IPS-NIHi7 (cell line): ENCODE measurements around the gene VPS18.
"Not testable (repeated sequence)": the region's sequence is repeated elsewhere in the genome, so short reads cannot be mapped to it uniquely, and the experiment has no call there.

ENCODE experiments used
- DNase-seq: peaks from one replicate; pipeline ENCODE4 v3.0.0; 2012; ENCODE audit warnings: mixed read lengths; ENCODE audit errors: extremely low spot score

VPS18 gene, protein sequence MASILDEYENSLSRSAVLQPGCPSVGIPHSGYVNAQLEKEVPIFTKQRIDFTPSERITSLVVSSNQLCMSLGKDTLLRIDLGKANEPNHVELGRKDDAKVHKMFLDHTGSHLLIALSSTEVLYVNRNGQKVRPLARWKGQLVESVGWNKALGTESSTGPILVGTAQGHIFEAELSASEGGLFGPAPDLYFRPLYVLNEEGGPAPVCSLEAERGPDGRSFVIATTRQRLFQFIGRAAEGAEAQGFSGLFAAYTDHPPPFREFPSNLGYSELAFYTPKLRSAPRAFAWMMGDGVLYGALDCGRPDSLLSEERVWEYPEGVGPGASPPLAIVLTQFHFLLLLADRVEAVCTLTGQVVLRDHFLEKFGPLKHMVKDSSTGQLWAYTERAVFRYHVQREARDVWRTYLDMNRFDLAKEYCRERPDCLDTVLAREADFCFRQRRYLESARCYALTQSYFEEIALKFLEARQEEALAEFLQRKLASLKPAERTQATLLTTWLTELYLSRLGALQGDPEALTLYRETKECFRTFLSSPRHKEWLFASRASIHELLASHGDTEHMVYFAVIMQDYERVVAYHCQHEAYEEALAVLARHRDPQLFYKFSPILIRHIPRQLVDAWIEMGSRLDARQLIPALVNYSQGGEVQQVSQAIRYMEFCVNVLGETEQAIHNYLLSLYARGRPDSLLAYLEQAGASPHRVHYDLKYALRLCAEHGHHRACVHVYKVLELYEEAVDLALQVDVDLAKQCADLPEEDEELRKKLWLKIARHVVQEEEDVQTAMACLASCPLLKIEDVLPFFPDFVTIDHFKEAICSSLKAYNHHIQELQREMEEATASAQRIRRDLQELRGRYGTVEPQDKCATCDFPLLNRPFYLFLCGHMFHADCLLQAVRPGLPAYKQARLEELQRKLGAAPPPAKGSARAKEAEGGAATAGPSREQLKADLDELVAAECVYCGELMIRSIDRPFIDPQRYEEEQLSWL

GRCh38 chr15:40893733-40894680 is at the start of gene VPS18:
Gene VPS18 (plus strand): TSS chr15:40894450. CDS start chr15:40894769, 319 bp downstream.
- peak; percentile 95 for DNase-seq

DNA sequence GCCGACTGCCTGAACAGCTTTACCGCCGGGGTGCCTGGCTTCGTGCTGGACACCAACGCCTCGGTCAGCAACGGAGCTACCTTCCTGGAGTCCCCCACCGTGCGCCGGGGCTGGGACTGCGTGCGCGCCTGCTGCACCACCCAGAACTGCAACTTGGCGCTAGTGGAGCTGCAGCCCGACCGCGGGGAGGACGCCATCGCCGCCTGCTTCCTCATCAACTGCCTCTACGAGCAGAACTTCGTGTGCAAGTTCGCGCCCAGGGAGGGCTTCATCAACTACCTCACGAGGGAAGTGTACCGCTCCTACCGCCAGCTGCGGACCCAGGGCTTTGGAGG is 49.6 kb upstream of the VPS18 start:
- no peak for DNase-seq

DNA sequence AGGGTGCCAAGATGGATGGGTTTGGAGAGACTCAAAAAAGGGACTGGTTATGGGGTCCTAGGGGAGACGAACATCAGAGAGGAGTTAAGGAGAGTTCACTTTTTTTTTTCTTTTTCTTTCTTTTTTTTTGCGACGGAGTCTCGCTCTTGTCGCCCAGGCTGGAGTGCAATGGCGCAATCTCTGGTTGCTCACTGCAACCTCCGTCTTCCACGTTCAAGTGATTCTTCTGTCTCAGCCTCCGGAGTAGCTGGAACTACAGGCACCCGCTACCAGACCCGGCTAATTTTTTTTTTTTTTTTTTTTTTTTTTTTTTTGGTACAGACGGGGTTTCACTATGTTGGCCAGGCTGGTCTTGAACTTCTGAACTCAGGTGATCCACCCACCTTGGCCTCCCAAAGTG is 49.2 kb upstream of the VPS18 start:
- DNase-seq, result no peak

- peak; percentile 59 for DNase-seq
Observed at GRCh38 chr15:40845511-40846284, 48.6 kb upstream of the VPS18 start.

GRCh38 chr15:40846841-40847222 is 47.4 kb upstream of the VPS18 start:
- no peak for DNase-seq

DNA sequence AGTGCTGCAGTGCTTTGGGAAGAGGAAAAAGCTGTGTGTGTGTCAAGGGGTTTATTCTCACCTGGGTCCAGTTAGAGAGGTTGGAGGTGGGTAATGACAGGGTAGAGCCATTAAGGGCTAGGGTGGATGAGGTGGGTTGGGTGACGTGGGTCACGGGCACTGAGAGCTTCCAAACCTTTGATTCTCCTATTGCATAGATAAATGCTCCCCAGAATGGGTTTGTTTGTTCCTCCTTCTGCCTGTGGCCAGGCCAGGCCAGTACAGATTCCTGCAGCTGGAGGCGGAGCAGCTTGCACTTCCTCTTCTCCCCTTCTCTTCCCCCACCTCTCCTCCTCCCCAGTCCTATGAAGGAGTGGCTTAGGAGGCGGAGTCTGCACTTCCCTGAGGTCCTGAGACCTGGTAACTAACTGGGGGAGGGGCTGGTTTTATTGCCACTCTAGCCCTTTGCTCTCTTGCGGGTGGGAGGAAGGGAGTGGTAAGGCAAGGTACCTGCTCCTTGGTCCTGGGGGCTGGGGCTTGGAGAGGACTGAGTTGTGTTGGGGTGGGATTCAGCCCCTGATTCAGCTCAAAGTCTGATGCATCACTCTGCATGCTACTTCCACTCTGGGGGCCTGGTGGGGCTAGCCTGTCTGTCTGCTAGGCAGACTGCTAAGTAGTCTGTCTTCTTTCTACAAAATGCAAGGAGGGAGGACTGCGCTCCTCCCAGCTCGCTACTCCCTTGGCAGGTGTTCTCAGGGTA is 46.9 kb upstream of the VPS18 start:
- peak; percentile 69 for DNase-seq

- no peak for DNase-seq
Observed at GRCh38 chr15:40850576-40851112, 43.6 kb upstream of the VPS18 start.

DNA sequence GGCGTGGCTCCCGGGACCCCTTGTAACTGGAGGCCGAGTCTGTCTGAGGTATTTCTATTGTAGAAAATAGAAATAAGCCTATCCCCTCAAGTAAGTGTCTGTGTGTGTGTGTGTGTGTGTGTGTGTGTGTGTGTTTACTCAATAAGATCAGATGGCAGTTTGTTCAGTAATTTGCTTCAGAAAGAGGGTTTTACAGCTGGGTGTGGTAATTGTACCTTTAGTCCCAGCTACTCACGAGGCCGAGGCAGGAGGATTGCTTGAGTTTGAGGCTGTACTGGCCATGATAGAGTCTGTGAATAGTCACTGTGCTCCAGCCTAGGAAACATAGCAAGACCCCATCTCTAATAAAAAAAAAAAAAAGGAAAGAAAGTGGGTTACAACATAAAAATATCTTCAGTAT is 41.7 kb upstream of the VPS18 start:
- no peak for DNase-seq

DNA sequence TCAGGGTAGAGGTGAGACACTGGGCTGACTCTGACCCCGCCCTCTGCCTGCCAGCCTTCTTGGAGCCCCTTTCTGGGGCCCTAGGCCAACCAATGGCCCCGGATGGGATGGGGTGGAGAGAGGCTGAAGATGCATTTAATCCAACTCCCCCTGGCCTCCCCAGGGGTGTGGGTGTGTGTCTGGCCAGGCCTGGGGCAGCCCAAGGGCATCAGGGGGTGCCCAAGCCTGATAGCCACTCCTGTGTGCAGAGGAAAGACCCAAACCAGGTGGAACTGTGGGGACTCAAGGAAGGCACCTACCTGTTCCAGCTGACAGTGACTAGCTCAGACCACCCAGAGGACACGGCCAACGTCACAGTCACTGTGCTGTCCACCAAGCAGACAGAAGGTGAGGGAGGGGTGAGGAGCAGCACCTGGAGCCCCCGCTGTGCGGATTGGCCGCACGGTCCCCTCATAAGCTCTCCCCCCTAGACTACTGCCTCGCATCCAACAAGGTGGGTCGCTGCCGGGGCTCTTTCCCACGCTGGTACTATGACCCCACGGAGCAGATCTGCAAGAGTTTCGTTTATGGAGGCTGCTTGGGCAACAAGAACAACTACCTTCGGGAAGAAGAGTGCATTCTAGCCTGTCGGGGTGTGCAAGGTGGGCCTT is 40.9 kb upstream of the VPS18 start:
- no peak for DNase-seq

GRCh38 chr15:40854161-40854560 is 40.1 kb upstream of the VPS18 start:
- no peak for DNase-seq

GRCh38 chr15:40855706-40856234 is 38.5 kb upstream of the VPS18 start:
- no peak for DNase-seq

GRCh38 chr15:40856746-40857145 is 37.5 kb upstream of the VPS18 start:
- DNase-seq, result no peak

DNA sequence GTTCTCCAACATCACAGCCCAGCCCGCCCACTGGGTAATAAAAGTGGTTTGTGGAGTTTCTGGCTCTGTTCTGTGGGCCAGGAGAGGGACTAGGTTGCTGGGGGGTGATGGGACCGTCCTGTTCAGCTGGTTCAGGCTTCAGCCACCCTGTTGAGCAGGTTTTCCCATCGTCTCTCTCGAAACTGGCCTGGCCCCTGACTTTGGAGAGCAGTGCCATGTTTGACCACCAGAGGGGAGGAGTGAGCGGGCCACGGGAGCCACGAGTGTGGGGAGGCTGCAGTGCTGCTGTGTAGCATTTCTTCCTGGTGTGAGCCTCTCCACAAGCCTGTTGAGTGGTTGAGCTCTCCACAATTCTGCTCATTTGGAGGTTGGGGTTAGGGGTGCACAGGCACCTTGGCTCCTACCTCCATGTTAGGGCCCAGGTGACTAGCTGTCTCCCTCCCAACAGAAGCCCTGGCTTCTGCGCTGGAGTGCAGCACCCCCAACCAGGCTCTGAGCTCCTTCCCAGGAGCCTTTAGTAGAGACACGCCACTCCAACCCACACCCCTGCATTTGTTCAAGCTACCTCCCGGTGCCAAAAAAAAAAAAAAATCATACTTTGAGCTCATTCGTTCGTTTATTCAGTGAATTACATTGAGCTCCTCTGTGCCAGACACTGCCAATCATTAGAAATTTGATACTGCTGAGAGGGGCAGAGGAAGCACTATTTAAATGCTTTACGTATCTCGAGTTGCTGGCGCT is 36.5 kb upstream of the VPS18 start:
- peak; percentile 92 for DNase-seq

- DNase-seq, result no peak
Observed at GRCh38 chr15:40858706-40859105, 35.5 kb upstream of the VPS18 start.

GRCh38 chr15:40859206-40859851 is 34.9 kb upstream of the VPS18 start:
- peak; percentile 93 for DNase-seq

DNA sequence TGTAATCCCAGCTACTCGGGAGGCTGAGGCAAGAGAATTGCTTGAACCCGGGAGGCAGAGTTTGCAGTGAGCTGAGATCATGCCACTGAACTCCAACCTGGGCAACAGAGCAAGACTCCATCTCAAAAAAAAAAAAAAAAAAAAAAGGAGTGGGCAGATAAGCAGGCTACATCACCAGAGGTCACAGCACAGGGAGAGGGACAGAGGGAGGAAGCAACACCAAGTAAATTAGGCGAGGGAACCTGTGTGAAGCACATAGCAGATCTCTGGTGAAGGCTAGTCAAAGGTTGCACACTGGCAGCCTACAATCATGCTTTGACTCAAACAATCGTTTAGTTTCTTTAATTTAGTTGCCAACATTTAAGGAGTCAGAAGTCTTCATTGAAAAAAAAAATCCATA is 33.1 kb upstream of the VPS18 start:
- not testable (repeated sequence) for DNase-seq

DNA sequence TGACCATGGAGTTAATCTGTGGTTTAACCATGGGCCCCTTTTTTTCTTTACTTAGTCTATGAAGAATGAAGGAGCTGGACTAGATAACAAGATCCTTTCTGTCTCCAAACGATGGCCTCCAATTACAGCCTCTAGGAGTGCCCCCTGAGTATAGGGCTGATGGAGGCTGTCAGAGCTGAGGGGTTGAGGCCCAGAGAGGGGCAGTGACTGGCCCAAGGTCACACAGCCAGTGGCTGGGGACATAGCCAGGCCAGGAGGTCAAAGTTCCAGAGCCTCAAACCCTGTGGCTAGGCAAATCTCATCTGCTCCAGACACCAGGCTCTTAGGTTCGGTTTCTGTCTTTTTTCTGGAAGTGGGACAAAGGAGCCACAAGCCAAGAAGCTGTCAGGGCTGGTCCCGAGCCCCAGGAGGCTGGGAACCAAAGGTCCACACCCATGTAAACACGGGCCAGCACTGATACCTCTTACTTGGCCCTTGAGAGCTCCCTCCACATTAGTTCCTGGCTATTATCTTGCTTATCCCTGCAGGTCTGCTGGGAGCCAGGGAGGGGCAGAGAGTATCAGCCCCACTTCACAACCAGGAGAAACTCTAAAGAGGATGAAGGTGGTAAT is 30.5 kb upstream of the VPS18 start:
- DNase-seq, result no peak
